Measurements from ENCODE around the gene DSCAML1.

Gene DSCAML1

GRCh38 chr11:117832511-117832910 lies 35.5 kb upstream of the DSCAML1 start:
- DNase-seq: no peak

- no peak for DNase-seq
Observed at GRCh38 chr11:117831661-117832415, 34.8 kb upstream of the DSCAML1 start.

- no peak for DNase-seq
Observed at GRCh38 chr11:117830674-117831351, 33.8 kb upstream of the DSCAML1 start.

GRCh38 chr11:117830072-117830471 lies 33.1 kb upstream of the DSCAML1 start:
- no peak for DNase-seq

- peak in 1 of 2 donors; percentile 31 for DNase-seq
Observed at GRCh38 chr11:117829369-117829725, 32.3 kb upstream of the DSCAML1 start.

GRCh38 chr11:117828611-117829368 lies 31.8 kb upstream of the DSCAML1 start:
- peak; percentile 41 to 58 for DNase-seq

GRCh38 chr11:117827521-117828511 lies 30.8 kb upstream of the DSCAML1 start:
- no peak for DNase-seq

GRCh38 chr11:117826832-117827231 lies 29.8 kb upstream of the DSCAML1 start:
- no peak for DNase-seq

- DNase-seq: no peak
Observed at GRCh38 chr11:117826190-117826570, 29.2 kb upstream of the DSCAML1 start.

- DNase-seq: no peak
Observed at GRCh38 chr11:117825538-117826189, 28.6 kb upstream of the DSCAML1 start.

- DNase-seq: peak; percentile 27 to 64
Observed at GRCh38 chr11:117824571-117825537, 27.8 kb upstream of the DSCAML1 start, which contains the start of gene FXYD2. Gene FXYD2 (minus strand): TSS chr11:117824744. CDS start chr11:117824678, 66 bp downstream.

- DNase-seq: no peak
Observed at GRCh38 chr11:117823946-117824420, 27.0 kb upstream of the DSCAML1 start.

- peak; percentile 51 to 68 for DNase-seq
Observed at GRCh38 chr11:117823294-117823945, 26.4 kb upstream of the DSCAML1 start.

- peak; percentile 43 to 51 for DNase-seq
Observed at GRCh38 chr11:117822074-117823033, 25.3 kb upstream of the DSCAML1 start.

- no peak for DNase-seq
Observed at GRCh38 chr11:117821431-117821830, 24.4 kb upstream of the DSCAML1 start.

GRCh38 chr11:117820516-117820915 lies 23.5 kb upstream of the DSCAML1 start:
- no peak for DNase-seq

- DNase-seq: no peak
Observed at GRCh38 chr11:117820071-117820470, 23.1 kb upstream of the DSCAML1 start.

Measured in inflammatory macrophage (primary cell).